Natural killer cell (primary cell): ENCODE measurements around the gene HNRNPU. TPM values are rescaled to one million over a fixed set of nuclear protein-coding genes. Genes with fewer than 3 reads are reported as not detected.

ENCODE experiments used
- ATAC-seq, 3 donors: fragments of 150-1000 bp in 2 of 3; fragments of 200-7000 bp in 1 of 3; cut with Tn5 transposase; 1 replicate in 1 of 3; 2 replicates in 2 of 3; pipeline ENCODE4 v1.10.0; 2021; ENCODE audit warnings: mild to moderate bottlenecking in 2 of 3, moderate library complexity in 2 of 3
- DNase-seq, 2 donors: peaks; one replicate each; pipeline versions ENCODE4 v3.0.0 to v3.0.0-alpha.2; 2013 to 2021; ENCODE audit warnings: mixed read lengths in 1 of 2
- H3K27ac ChIP-seq: one replicate; pipeline ENCODE4 v1.5.1; 2013; ENCODE audit warnings: mild to moderate bottlenecking, low read length
- H3K27me3 ChIP-seq: one replicate; pipeline ENCODE4 v1.6.1; 2013; ENCODE audit warnings: low read length; ENCODE audit not compliant: control insufficient read depth, insufficient read depth
- H3K36me3 ChIP-seq: one replicate; pipeline ENCODE4 v1.6.1; 2013; ENCODE audit warnings: low read length; ENCODE audit not compliant: control insufficient read depth, insufficient read depth
- H3K4me1 ChIP-seq: one replicate; pipeline ENCODE4 v1.6.1; 2013; ENCODE audit warnings: low read length; ENCODE audit not compliant: control insufficient read depth, insufficient read depth
- H3K4me3 ChIP-seq: one replicate; pipeline ENCODE4 v1.5.1; 2013; ENCODE audit warnings: low read length
- H3K9me3 ChIP-seq: one replicate; pipeline ENCODE4 v1.6.1; 2013; ENCODE audit warnings: low read length; ENCODE audit not compliant: control insufficient read depth, insufficient read depth
- H3K27ac Mint-ChIP-seq, 2 donors: one replicate each; pipeline ENCODE4 v1.8.0; 2022; ENCODE audit warnings: mild to moderate bottlenecking in 2 of 2, mixed read lengths in 2 of 2, moderate library complexity in 1 of 2
- H3K27me3 Mint-ChIP-seq, 2 donors: one replicate each; pipeline ENCODE4 v1.8.0; 2022; ENCODE audit warnings: low read depth in 2 of 2, mixed read lengths in 2 of 2
- H3K36me3 Mint-ChIP-seq: one replicate; pipeline ENCODE4 v1.8.0; 2022; ENCODE audit warnings: mixed read lengths
- H3K4me1 Mint-ChIP-seq, 2 donors: one replicate each; pipeline ENCODE4 v1.8.0; 2022; ENCODE audit warnings: mixed read lengths in 2 of 2
- H3K4me3 Mint-ChIP-seq: one replicate; pipeline ENCODE4 v1.8.0; 2022; ENCODE audit warnings: mild to moderate bottlenecking, moderate library complexity, mixed read lengths
- H3K9me3 Mint-ChIP-seq, 2 donors: one replicate each; pipeline ENCODE4 v1.8.0; 2022; ENCODE audit warnings: mixed read lengths in 2 of 2
- CTCF ChIP-seq: fragments of 200-600 bp; IDR thresholded peaks from one replicate; pipeline ENCODE4 v1.8.0; 2022; ENCODE audit warnings: antibody characterized with exemption
- WGBS: methylation state at CpG from one replicate; pipeline ENCODE4 v1.1.7; 2013; ENCODE audit warnings: missing lambda C conversion rate; ENCODE audit not compliant: insufficient coverage; 5-methylcytosine and 5-hydroxymethylcytosine counted together
- intact Hi-C: fragments of 100-400 bp; cut with micrococcal nuclease; formaldehyde crosslinking; loops from one replicate; pipeline ENCODE4 v1.14.2; 2022
- total RNA-seq, 4 donors: library from RNA; stranded (reverse); fragments of 120-200 nt in 1 of 4; gene quantifications; one replicate each; pipeline versions ENCODE4 v1.2.3 to v1.2.4, GENCODE V29; 2013 to 2022

Gene HNRNPU
- total RNA-seq, 3 donors from 2014 or later (not counting 1 experiment from before 2014, with no cell fraction given) = 467 to 603 (median 504) TPM

- Mint-ChIP-seq H3K36me3 (no peaks in the 10 kb centered on the region), H3K27ac (peak overlapping the region; percentile 93 to 98), H3K27me3 (no peaks in the 10 kb centered on the region), H3K9me3 (no peaks in the 10 kb centered on the region), H3K4me1 (peaks cover 45 to 61% of the 10 kb centered on the region in 2 donors), H3K4me3 (peak overlapping the region; percentile 98)
- no peaks in the 10 kb centered on the region for H3K27me3 ChIP-seq
- H3K27ac ChIP-seq = peak overlapping the region; percentile 36
- H3K9me3 ChIP-seq = no peaks in the 10 kb centered on the region
- intact Hi-C loops = loop anchor here (2.0 to 10.0 kb wide), 2 partner anchors 53 to 411 kb away; partner anchors contain the start of gene ADSS2
- ATAC-seq (no peak), DNase-seq (no peak)
- H3K36me3 ChIP-seq = peaks cover 9% of the 10 kb centered on the region
- H3K4me1 ChIP-seq = peaks cover 21% of the 10 kb centered on the region
- TF ChIP-seq CTCF = no peak
- no CpG with 5 or more reads among the region's 3 CpGs for WGBS
- H3K4me3 ChIP-seq = no peak overlapping the region
Measured at GRCh38 chr1:244865820-244866219, 1.5 kb upstream of the HNRNPU start.

- Histone ChIP-seq H3K27ac (peak overlapping the region; percentile 92), H3K4me3 (peak overlapping the region; percentile 94), H3K4me1 (peaks cover 20% of the 10 kb centered on the region), H3K9me3 (no peaks in the 10 kb centered on the region), H3K27me3 (no peaks in the 10 kb centered on the region), H3K36me3 (peaks cover 16% of the 10 kb centered on the region)
- TF ChIP-seq CTCF = no peak
- intact Hi-C loops = loop anchor here (2.0 to 10.0 kb wide), 2 partner anchors 54 to 410 kb away; partner anchors contain the start of gene ADSS2
- no peaks in the 10 kb centered on the region for H3K27me3 Mint-ChIP-seq
- 26% methylated on average over 9 of the region's 9 CpGs for WGBS
- no peaks in the 10 kb centered on the region for H3K9me3 Mint-ChIP-seq
- ATAC-seq (no peak), DNase-seq (no peak)
- peaks cover 50 to 64% of the 10 kb centered on the region in 2 donors for H3K4me1 Mint-ChIP-seq
- H3K27ac Mint-ChIP-seq = peak overlapping the region; percentile 93 to 98
- no peaks in the 10 kb centered on the region for H3K36me3 Mint-ChIP-seq
- H3K4me3 Mint-ChIP-seq = peak overlapping the region; percentile 98
Measured at GRCh38 chr1:244865028-244865371, 657 bp upstream of the HNRNPU start.

- Mint-ChIP-seq H3K27me3 (no peaks in the 10 kb centered on the region), H3K4me3 (peak overlapping the region; percentile 98), H3K36me3 (peaks cover 5% of the 10 kb centered on the region), H3K27ac (peak overlapping the region; percentile 93 to 98), H3K4me1 (peaks cover 55 to 61% of the 10 kb centered on the region in 2 donors), H3K9me3 (no peaks in the 10 kb centered on the region)
- ATAC-seq (no peak), DNase-seq (no peak)
- Histone ChIP-seq H3K36me3 (peaks cover 30% of the 10 kb centered on the region), H3K9me3 (no peaks in the 10 kb centered on the region), H3K4me3 (peak overlapping the region; percentile 94), H3K4me1 (peaks cover 19% of the 10 kb centered on the region), H3K27ac (peak overlapping the region; percentile 92), H3K27me3 (no peaks in the 10 kb centered on the region)
- WGBS = under 1% methylated on average over 90 of the region's 92 CpGs
- intact Hi-C loops = loop anchor here (1.0 to 10.0 kb wide), 4 partner anchors 28 to 409 kb away; partner anchors contain the start of genes ADSS2 and COX20
- TF ChIP-seq CTCF = no peak
Measured at GRCh38 chr1:244863491-244864252, 671 bp downstream of the HNRNPU start.
